MM.1S (cell line): Measurements from ENCODE around the gene HYKK.

Source experiments
- CTCF ChIP-seq: fragments of 300-600 bp; sonication (generic); IDR thresholded peaks from 2 replicates; pipeline ENCODE4 v1.5.1; 2016; ENCODE audit warnings: antibody characterized with exemption, low read length, mixed read lengths
- EZH2phosphoT487 ChIP-seq: fragments of 300-600 bp; sonication (generic); IDR thresholded peaks from 2 replicates; pipeline ENCODE4 v1.6.1; 2018; ENCODE audit warnings: antibody characterized with exemption, low read length

GRCh38 chr15:78461171-78461888 lies 46.0 kb upstream of the HYKK start:
- TF ChIP-seq EZH2phosphoT487 (no peak), CTCF (no peak)
